SK-N-SH (cell line): ENCODE measurements around the gene ASIC3. TPM values are rescaled to one million over a fixed set of nuclear protein-coding genes. Genes with fewer than 3 reads are reported as not detected.

Experiments used
- CTCF ChIA-PET: fragments of 300-600, 350-600 bp; formaldehyde crosslinking; extraction: SDS; loops from one replicate; lab custom pipeline; 2021; lab: Yijun Ruan, JAX
- POLR2A ChIA-PET: fragments of 350-600 bp; sonication (Branson Sonifier 250); formaldehyde crosslinking; extraction: SDS; loops from one replicate; lab custom pipeline; 2020; ENCODE audit warnings: antibody characterized with exemption, inconsistent platforms; lab: Yijun Ruan, JAX
- DNase-seq: peaks from one replicate; pipeline ENCODE4 v3.0.0; 2012
- H2AFZ ChIP-seq: fragments of 200-600 bp; sonication (generic); 2 replicates; pipeline ENCODE4 v1.8.1; 2016; ENCODE audit warnings: antibody characterized with exemption, mild to moderate bottlenecking, low read depth
- H3F3A ChIP-seq: fragments of 200-600 bp; sonication (generic); replicated peaks from 2 replicates; pipeline ENCODE3; 2016; ENCODE audit warnings: antibody characterized with exemption, mild to moderate bottlenecking; ENCODE audit not compliant: insufficient read depth
- H3K27ac ChIP-seq, 2 experiments: fragments of 200-500 bp in 1 of 2; fragments of 200-600 bp in 1 of 2; sonication (Bioruptor generic) in 1 of 2; sonication (generic), shearing (Covaris generic) in 1 of 2; 2 replicates each; pipeline versions ENCODE4 v1.5.1 to v1.6.1; 2014 to 2016; ENCODE audit warnings: low read depth in 2 of 2, inconsistent platforms in 1 of 2, low read length in 1 of 2, mild to moderate bottlenecking in 1 of 2, mixed read lengths in 1 of 2
- H3K27me3 ChIP-seq: fragments of 200-600 bp; sonication (generic), shearing (Covaris generic); 2 replicates; pipeline ENCODE4 v1.6.1; 2016; ENCODE audit warnings: mixed run types; ENCODE audit not compliant: insufficient read depth
- H3K36me3 ChIP-seq, 2 experiments: fragments of 200-500 bp in 1 of 2; fragments of 200-600 bp in 1 of 2; sonication (Bioruptor generic) in 1 of 2; sonication (generic) in 1 of 2; replicated peaks in 1 of 2; 2 replicates each; pipeline versions ENCODE3 to v1.5.1; 2014 to 2016; ENCODE audit warnings: low read length in 1 of 2, mild to moderate bottlenecking in 1 of 2; ENCODE audit not compliant: insufficient read depth in 2 of 2, control insufficient read depth in 1 of 2
- H3K4me1 ChIP-seq, 2 experiments: fragments of 200-500 bp in 1 of 2; fragments of 200-600 bp in 1 of 2; sonication (Bioruptor generic) in 1 of 2; sonication (generic), shearing (Covaris generic) in 1 of 2; 2 replicates each; pipeline versions ENCODE4 v1.5.1 to v1.6.1; 2014 to 2016; ENCODE audit warnings: low read depth in 1 of 2, low read length in 1 of 2, mixed run types in 1 of 2; ENCODE audit not compliant: insufficient read depth in 2 of 2, control insufficient read depth in 1 of 2
- H3K4me2 ChIP-seq: fragments of 200-600 bp; sonication (generic), shearing (Covaris generic); 2 replicates; pipeline ENCODE4 v1.6.1; 2017; ENCODE audit warnings: mixed run types
- H3K4me3 ChIP-seq, 2 experiments: fragments of 200-500 bp in 1 of 2; fragments of 200-600 bp in 1 of 2; sonication (Bioruptor generic) in 1 of 2; sonication (generic), shearing (Covaris generic) in 1 of 2; 2 replicates each; pipeline versions ENCODE4 v1.5.1 to v1.8.1; 2014 to 2016; ENCODE audit warnings: low read depth in 2 of 2, inconsistent platforms in 1 of 2, low read length in 1 of 2, mild to moderate bottlenecking in 1 of 2, mixed read lengths in 1 of 2, moderate library complexity in 1 of 2
- H3K79me2 ChIP-seq: fragments of 200-600 bp; sonication (generic); 2 replicates; pipeline ENCODE4 v1.8.1; 2017; ENCODE audit warnings: mild to moderate bottlenecking; ENCODE audit not compliant: insufficient read depth
- H3K9ac ChIP-seq: fragments of 200-600 bp; sonication (generic); 2 replicates; pipeline ENCODE4 v1.6.1; 2017; ENCODE audit warnings: mixed run types
- H3K9me2 ChIP-seq: fragments of 200-600 bp; sonication (generic); 2 replicates; pipeline ENCODE4 v1.6.1; 2017; ENCODE audit warnings: mixed run types
- H3K9me3 ChIP-seq: fragments of 200-600 bp; sonication (generic); 2 replicates; pipeline ENCODE4 v1.6.1; 2017; ENCODE audit warnings: mixed run types, mild to moderate bottlenecking, moderate library complexity
- H4K20me1 ChIP-seq: fragments of 200-600 bp; sonication (generic); 2 replicates; pipeline ENCODE4 v1.6.1; 2017; ENCODE audit warnings: mild to moderate bottlenecking, mixed run types; ENCODE audit not compliant: insufficient read depth
- FOSL2 ChIP-seq: IDR thresholded peaks from 2 replicates; pipeline ENCODE4 v1.4.0; 2012; ENCODE audit warnings: low read depth, mild to moderate bottlenecking, moderate library complexity, borderline replicate concordance
- FOXJ3 ChIP-seq: sonication (generic); formaldehyde crosslinking; IDR thresholded peaks from 2 replicates; pipeline ENCODE4 v1.5.1; 2020; ENCODE audit warnings: mild to moderate bottlenecking, missing genetic modification reagents
- MEF2A ChIP-seq: IDR thresholded peaks from 2 replicates; pipeline ENCODE4 v1.4.0; 2012; ENCODE audit warnings: low read depth, borderline replicate concordance
- MXI1 ChIP-seq: IDR thresholded peaks from 2 replicates; pipeline ENCODE4 v1.6.1; 2012; ENCODE audit warnings: mild to moderate bottlenecking, low read depth, low read length, improper control_type of control experiment
- POLR2AphosphoS5 ChIP-seq: IDR thresholded peaks from 2 replicates; pipeline ENCODE4 v1.6.1; 2012; ENCODE audit warnings: low read depth, low read length
- RAD21 ChIP-seq: IDR thresholded peaks from 2 replicates; pipeline ENCODE4 v1.6.1; 2012; ENCODE audit warnings: mild to moderate bottlenecking, low read length
- TEAD4 ChIP-seq: IDR thresholded peaks from 2 replicates; pipeline ENCODE4 v1.4.0; 2012; ENCODE audit warnings: mild to moderate bottlenecking, borderline replicate concordance; ENCODE audit not compliant: insufficient read depth
- WGBS: methylation state at CpG from one replicate; pipeline ENCODE4 v1.1.6; 2017; ENCODE audit warnings: low lambda C conversion rate; 5-methylcytosine and 5-hydroxymethylcytosine counted together
- polyA plus RNA-seq, 3 experiments: library from polyadenylated mRNA; depleted of rRNA; stranded (reverse); fragments of >200 nt; gene quantifications; 2 replicates each; pipeline ENCODE4 v1.2.3, GENCODE V29; 2012
- TF ChIP-seq, protein P1 (sequence below): IDR thresholded peaks from 2 replicates; pipeline ENCODE4 v1.6.1; 2012; ENCODE audit warnings: mild to moderate bottlenecking, low read depth, low read length, moderate library complexity
- TF ChIP-seq, protein P2 (sequence below): fragments of 150-350 bp; IDR thresholded peaks from 2 replicates; pipeline ENCODE4 v1.6.1; 2017; ENCODE audit warnings: antibody characterized with exemption, low read length, low read depth, borderline replicate concordance

ASIC3 gene
- polyA plus RNA-seq, 1 of the 3 experiments (the other 2 are of a cell fraction) = 4.5 TPM

DNA sequence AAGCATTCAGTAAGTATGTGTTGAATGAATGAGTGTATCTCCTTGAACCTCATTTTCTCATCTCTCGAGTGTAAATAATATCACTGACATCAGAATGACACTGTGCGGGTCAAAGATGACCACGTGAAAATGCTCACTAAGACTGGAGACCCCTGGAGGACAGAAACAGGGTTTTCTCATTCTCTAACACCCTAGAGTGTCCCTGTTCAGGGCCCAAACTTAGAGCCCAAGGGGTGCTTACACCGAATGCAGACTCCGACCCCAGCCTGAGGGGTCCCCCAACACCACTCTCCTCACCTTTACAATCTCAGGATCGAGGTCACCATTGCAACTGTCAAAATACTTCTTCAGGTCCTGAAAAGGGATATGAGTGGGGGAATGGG, 7.9 kb downstream of the ASIC3 start (continued):
- TF ChIP-seq, protein P1, sequence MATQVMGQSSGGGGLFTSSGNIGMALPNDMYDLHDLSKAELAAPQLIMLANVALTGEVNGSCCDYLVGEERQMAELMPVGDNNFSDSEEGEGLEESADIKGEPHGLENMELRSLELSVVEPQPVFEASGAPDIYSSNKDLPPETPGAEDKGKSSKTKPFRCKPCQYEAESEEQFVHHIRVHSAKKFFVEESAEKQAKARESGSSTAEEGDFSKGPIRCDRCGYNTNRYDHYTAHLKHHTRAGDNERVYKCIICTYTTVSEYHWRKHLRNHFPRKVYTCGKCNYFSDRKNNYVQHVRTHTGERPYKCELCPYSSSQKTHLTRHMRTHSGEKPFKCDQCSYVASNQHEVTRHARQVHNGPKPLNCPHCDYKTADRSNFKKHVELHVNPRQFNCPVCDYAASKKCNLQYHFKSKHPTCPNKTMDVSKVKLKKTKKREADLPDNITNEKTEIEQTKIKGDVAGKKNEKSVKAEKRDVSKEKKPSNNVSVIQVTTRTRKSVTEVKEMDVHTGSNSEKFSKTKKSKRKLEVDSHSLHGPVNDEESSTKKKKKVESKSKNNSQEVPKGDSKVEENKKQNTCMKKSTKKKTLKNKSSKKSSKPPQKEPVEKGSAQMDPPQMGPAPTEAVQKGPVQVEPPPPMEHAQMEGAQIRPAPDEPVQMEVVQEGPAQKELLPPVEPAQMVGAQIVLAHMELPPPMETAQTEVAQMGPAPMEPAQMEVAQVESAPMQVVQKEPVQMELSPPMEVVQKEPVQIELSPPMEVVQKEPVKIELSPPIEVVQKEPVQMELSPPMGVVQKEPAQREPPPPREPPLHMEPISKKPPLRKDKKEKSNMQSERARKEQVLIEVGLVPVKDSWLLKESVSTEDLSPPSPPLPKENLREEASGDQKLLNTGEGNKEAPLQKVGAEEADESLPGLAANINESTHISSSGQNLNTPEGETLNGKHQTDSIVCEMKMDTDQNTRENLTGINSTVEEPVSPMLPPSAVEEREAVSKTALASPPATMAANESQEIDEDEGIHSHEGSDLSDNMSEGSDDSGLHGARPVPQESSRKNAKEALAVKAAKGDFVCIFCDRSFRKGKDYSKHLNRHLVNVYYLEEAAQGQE = no peak
- TF ChIP-seq FOSL2 (no peak), RAD21 (no peak)

DNA sequence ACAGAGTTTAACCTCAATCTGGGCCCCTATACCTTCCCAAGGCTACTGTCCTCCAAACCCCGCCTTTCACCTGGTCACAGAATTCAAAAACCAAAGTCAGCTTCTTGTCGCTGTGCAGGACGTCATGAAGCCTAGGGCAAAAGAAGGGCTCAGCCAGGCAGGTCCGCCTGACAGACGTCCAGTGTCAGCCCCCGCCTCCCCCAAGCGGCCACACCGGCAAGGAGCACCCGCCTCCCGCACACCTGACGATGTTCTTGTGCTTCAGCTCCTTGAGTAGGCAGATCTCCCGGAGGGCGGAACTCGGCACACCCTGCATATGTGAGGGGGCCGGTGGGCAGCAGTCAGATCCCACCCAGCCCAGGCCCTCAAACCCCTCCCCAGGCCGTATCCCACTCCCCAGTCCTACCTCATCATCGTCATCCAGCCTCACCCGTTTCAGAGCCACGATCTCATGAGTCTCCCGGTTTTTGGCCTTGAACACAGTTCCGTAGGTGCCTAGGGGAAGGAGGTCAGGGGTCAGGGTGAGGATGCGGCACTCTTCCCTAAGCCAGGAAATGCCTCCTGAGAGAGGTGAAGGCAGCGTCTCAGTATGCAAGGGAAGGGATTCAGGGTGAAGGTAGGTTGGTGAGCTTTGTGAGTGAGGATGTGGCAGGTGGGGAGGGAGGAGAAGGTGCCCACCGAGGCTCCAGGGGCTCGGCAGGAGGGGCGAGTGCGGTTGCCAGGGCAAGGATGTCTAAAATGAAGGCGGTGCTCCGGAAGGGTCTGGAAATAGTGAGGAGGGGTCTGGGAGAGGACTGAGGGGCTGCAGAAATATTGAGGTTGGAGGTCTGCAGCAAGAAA, 8.6 kb downstream of the ASIC3 start:
- Histone ChIP-seq H3K79me2 (peaks cover 44% of the 10 kb centered on the region), H3K4me3 (peak overlapping the region; percentile 66 to 99), H3K4me1 (peaks cover 26 to 46% of the 10 kb centered on the region in 2 experiments), H3K27me3 (no peaks in the 10 kb centered on the region), H2AFZ (no peak overlapping the region; the same call in 1 of the 2 replicates), H3K27ac (peak overlapping the region; percentile 31 to 73; a peak in 2 of 4 replicates), H3K9me3 (no peaks in the 10 kb centered on the region), H3K4me2 (peak overlapping the region; percentile 85), H3K9ac (peak overlapping the region; percentile 68), H4K20me1 (peaks cover 14% of the 10 kb centered on the region)
- DNase-seq = no peak
- CTCF ChIA-PET = interaction anchor here (0.8 to 12.2 kb wide), 11 partner anchors 7 to 158 kb away, joined by 3 to 126 read pairs (median 7); partner anchors contain the start of genes ABCB8, FASTK and TMUB1
- TF ChIP-seq TEAD4 = no peak
- 0 out of 2 replicates have a peak, but pooled peaks have one; percentile 13 for TF ChIP-seq FOXJ3 (CRISPR knock-in tag)
- TF ChIP-seq, all 33 proteins: peak for 1
- Histone ChIP-seq H3F3A (peaks cover 3% of the 10 kb centered on the region), H3K9me2 (no peaks in the 10 kb centered on the region), H3K36me3 (peaks cover 8 to 40% of the 10 kb centered on the region in 2 experiments)
- WGBS = 45% methylated on average over 29 of the region's 29 CpGs
- POLR2A ChIA-PET = interaction anchor here (0.6 to 2.3 kb wide), 3 partner anchors 9 to 1407 kb away, joined by 3 to 11 read pairs (median 3); partner anchors contain the start of genes ASIC3 and TMUB1

DNA sequence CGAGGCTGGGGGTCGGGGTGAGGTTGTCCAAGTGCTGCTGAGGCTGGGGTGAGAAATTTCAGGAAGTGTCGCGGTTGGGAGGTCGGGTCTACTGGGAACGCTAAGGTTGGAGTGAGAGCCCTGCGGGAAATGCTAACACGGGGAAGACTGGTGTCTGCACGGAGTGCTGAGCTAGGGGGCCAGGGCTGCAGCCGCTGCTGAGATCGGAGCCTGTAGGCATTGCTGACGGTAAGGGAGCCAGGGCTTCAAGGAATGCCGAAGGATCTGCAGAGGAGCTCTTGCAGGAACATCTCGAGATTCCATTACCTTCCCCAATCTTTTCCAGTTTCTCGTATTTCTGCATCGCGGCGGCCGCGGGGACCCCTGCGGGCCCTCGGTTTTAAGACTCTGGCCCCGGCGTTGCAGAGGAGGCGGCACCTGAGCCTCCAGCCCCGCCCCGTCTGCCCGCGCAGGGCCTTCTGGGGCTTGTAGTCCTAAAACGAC, 9.2 kb downstream of the ASIC3 start, which contains the start of gene CDK5:
CDK5 (minus strand) TSS at position 392 of the 483 bp plus-strand sequence; CDS start at position 343, 49 bp downstream.
- peak within 1 kb of the TSS; percentile 83 for H2AFZ ChIP-seq
- H4K20me1 ChIP-seq = peaks cover 21% of the 10 kb centered on the region
- peaks cover 51% of the 10 kb centered on the region for H3K79me2 ChIP-seq
- WGBS = under 1% methylated on average over 30 of the region's 30 CpGs
- H3K27me3 ChIP-seq = no peaks in the 10 kb centered on the region
- H3K4me1 ChIP-seq = peaks cover 28 to 52% of the 10 kb centered on the region in 2 experiments
- no peaks in the 10 kb centered on the region for H3K9me3 ChIP-seq
- peaks cover 3% of the 10 kb centered on the region for H3F3A ChIP-seq
- POLR2A ChIA-PET = interaction anchor here (0.6 to 2.3 kb wide), 4 partner anchors 10 to 1407 kb away, joined by 3 to 11 read pairs (median 4); partner anchors contain the start of genes ASIC3, FASTK and TMUB1
- H3K4me3 ChIP-seq = peak within 1 kb of the TSS; percentile 66 to 99
- peak within 1 kb of the TSS; percentile 84 for H3K9ac ChIP-seq
- TF ChIP-seq, protein P2, sequence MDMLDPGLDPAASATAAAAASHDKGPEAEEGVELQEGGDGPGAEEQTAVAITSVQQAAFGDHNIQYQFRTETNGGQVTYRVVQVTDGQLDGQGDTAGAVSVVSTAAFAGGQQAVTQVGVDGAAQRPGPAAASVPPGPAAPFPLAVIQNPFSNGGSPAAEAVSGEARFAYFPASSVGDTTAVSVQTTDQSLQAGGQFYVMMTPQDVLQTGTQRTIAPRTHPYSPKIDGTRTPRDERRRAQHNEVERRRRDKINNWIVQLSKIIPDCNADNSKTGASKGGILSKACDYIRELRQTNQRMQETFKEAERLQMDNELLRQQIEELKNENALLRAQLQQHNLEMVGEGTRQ = no peak
- TF ChIP-seq MXI1 (peak; percentile 62), MEF2A (no peak), POLR2AphosphoS5 (peak; percentile 39; the same call in 1 of the 2 replicates)
- TF ChIP-seq, all 33 proteins: peak for 2
- peak; percentile 84 for DNase-seq
- H3K27ac ChIP-seq = peak within 1 kb of the TSS; percentile 95 to 99
- CTCF ChIA-PET = interaction anchor here (0.8 to 12.2 kb wide), 12 partner anchors 8 to 159 kb away, joined by 3 to 126 read pairs (median 7); partner anchors contain the start of genes ABCB8, FASTK and TMUB1
- H3K36me3 ChIP-seq = peaks cover 14 to 41% of the 10 kb centered on the region in 2 experiments
- H3K4me2 ChIP-seq = peak within 1 kb of the TSS; percentile 85
- H3K9me2 ChIP-seq = no peaks in the 10 kb centered on the region
